PFSK-1 (cell line): ENCODE results near the gene LSM14A.

ENCODE experiments used
- SIN3A ChIP-seq: IDR thresholded peaks from 2 replicates; pipeline ENCODE4 v1.6.1; 2012; ENCODE audit warnings: mild to moderate bottlenecking, low read length, moderate library complexity, borderline replicate concordance; ENCODE audit not compliant: insufficient read depth
- TAF1 ChIP-seq: IDR thresholded peaks from 2 replicates; pipeline ENCODE4 v1.6.1; 2012; ENCODE audit warnings: low read length, control low read depth, borderline replicate concordance; ENCODE audit not compliant: insufficient read depth

DNA sequence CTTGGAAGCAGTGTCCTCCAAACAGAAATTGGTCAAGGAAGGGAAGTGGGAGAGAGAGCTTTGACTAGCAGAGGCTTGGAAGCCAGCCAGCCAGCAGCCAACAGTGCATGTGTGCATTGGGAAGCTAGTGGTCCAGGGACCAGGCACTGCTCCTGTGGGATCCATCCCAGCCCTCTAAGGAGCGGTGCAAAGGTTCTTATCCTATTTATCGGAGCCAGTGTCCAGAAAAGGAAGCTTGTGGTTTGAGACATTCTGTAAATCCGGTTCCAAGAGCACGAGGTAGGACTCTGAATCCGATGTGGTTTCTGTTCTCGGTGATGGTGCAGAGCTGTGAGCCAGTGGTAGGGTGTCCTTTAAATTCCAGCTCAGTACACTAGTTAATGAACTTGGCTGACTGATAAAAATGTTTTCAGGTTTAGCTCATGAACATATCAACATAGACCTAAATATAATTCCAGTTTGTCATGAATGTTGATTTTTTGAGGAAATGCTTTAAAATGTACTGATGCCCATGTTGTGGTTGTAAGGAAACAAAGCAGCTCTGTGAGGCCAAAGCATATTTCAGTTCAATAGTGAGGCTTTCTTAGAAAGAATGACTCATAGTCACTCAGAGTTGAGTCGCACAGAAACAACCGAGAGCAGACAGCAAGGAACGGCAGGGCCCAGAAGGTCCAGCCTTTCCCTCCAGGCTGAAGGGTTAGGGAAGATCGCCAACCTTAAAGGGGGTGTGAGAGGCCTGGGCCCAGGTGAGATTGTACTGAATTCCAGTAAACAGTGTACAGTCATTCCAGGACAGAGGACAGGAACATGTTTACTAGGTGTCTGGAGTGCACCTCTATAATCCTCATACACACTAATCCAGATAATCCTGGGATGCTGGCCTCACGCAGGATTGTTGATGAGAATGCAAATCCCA is 60.5 kb downstream of the LSM14A start:
- TF ChIP-seq SIN3A = no peak
- no peak for TF ChIP-seq TAF1
